GM21390 (cell line): ENCODE data around the gene SLC19A1.

Source experiments
- ATAC-seq: cut with Tn5 transposase; IDR thresholded peaks from one replicate; pipeline ENCODE4 v1.9.1; 2021; ENCODE audit not compliant: unreplicated experiment

Gene SLC19A1

GRCh38 chr21:45481977-45482898, 60.0 kb downstream of the SLC19A1 start:
- no peak for ATAC-seq

- ATAC-seq = no peak
Measured at GRCh38 chr21:45481566-45481965, 60.7 kb downstream of the SLC19A1 start.

- no peak for ATAC-seq
Measured at GRCh38 chr21:45480701-45481500, 61.3 kb downstream of the SLC19A1 start.

GRCh38 chr21:45479691-45480675, 62.3 kb downstream of the SLC19A1 start:
- no peak for ATAC-seq

GRCh38 chr21:45478816-45479669, 63.2 kb downstream of the SLC19A1 start:
- ATAC-seq = no peak

GRCh38 chr21:45478115-45478801, 64.0 kb downstream of the SLC19A1 start:
- ATAC-seq = no peak

GRCh38 chr21:45477176-45478114, 64.8 kb downstream of the SLC19A1 start:
- ATAC-seq = no peak

DNA sequence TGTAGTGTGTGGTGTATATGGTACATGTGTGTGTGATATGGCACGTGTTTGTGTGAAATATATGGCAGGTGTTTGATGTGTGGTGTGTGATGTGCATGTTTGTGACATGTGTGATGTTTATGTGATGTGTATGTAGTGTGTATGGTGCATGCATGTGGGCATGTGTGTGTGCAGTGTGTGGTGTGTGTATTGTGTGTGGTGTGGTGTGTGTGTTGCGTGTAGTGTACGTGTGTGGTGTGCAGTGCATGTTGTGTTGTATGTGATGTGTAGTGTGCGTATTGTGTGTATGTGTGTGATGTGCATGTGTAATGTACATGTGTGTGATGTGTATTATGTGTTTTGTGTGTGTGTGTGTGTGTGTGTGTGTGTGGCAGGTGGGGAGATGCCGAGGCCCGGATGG, 65.7 kb downstream of the SLC19A1 start:
- no peak for ATAC-seq

GRCh38 chr21:45475797-45476570, 66.3 kb downstream of the SLC19A1 start:
- no peak for ATAC-seq

DNA sequence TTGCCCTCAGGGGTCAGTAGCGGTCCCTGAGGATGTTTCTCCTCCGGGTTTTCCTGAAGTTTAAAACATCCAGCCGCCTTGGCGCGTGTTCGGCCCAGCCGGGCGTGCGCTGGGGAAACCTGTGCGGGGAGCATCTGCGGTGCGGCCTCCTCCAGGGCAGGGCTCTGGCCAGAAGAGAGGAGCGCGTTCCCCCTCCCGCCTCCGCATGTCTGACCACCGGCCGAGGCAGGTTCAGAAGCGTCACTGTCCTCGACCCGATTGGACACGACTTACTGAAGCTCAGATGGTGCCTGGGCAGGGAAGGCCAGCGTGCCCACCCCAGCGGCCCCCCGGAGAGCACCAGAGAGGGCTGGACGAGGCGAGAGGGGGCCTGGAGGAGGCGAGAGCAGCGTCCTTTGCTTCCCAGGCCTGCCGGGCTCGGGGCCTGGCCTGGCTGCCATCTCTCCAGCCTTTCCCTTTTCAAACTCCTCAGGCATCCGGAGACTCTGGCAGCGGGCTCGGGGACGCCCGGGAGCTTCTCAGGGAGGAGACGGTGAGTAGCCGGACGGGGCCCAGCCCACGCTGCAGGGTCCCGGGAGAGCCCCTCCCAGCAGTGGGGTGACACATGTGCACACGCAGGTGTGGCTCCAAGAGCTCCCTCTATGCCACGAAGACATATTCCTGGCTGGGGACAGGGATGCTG, 67.1 kb downstream of the SLC19A1 start:
- no peak for ATAC-seq

DNA sequence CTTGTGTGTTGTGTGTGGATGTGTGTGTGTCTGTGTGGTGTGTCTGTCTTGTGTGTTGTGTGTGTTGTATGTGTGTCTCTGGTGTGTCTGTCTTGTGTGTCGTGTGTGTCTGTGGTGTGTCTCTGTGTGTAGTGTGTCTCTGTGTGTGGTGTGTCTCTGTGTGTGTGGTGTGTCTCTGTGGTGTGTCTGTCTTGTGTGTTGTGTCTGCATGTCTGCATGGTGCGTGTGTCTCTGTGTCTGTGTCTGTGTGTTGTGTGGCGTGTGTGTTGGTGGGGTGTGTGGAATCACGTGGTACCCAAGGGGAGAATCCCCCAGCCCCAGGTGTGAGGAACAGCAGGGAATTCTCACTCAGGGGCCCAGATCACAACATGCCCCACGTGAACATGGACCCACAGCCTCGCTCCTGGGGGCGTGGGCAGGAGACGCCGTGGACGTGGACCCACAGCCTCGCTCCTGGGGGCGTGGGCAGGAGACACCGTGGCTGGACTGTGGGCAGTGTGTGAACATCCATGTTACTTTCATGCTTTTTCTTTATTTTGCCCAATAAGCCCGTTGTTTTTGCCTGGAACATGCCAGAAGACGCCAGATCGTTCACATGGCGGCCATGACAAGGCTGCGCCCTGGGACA, 67.8 kb downstream of the SLC19A1 start:
- no peak for ATAC-seq

DNA sequence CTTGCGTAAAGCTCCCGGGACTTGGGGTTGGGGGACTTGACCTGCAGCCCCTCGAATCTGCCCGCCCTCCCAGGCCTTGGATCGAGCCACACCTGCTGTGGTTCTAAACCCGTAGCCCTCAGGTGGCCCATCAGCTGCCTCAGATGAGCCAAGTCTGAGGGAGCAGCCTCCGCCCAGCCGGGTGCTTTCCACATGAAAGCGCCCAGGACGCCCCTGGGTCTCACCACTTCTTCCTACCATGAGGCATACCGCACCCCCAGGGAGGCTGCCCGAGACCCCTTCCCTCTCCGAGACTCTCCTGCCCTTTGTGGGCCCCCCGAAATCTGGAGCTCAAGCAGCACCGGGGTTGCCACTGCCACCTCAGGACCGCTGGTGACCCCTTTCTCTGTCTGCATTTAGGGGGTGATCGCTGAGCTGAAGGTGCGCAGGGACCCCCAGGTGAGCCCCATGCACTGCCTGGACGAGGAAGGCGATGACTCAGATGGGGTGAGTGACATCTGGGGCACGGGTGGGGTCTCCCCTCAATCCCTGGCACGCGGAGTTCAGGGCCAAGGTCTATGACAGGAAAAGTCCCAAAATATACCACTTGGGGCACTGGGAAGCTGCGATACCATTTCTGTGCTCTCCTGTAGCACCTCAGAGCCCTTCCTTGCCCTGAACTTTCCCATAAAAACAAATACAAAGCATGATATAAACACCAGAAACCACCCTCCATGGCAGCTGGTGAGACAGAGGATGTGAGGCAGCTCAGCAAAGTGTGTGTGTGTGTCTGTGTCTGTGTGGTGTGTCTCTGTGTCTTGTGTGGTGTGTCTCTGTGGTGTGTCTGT, 68.5 kb downstream of the SLC19A1 start:
- ATAC-seq = no peak

DNA sequence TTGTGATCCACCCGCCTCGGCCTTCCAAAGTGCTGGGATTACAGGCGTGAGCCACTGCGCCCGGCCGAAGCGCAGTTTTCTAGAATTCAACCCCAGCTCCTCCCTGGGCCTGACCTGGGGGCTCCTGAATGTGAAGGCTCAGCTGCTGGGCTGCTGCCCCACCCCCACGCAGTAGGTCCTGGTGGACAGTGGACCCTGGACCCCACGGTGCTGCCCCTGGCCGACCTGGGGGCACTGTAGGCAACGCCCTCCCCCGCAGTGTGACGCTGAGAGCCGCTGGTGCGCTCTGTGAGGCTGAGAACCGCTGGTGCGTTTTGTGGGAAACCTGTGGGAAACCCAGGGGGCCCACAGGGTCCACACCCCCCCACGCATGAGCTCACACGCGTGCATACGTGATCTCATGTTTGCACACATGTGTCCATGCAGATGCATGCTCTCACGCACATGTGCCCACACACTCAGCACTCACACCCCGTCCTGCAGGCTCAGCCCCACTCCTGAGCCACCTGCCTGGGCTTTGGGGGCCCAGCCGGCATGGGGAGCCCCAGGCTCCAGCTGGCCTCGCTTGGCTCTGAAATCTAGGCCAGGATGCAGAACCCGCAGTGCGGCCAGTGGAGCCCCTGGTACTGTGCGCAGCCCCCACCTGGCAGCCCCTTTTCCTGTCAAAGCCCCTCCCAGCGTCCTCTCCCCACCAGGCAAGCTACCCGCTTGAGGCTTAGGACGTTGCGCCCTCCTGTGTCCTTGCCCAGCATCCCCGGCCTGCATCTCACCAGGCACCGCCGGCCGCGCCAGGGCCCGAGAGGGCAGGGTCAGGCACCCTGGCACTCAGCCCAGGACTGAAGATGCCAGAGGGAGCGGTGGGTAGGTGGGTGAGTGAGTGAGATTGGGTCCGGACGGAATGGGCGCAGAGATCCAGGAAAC, 69.5 kb downstream of the SLC19A1 start:
- no peak for ATAC-seq

GRCh38 chr21:45471525-45472221, 70.6 kb downstream of the SLC19A1 start:
- no peak for ATAC-seq
